NCI-H460 (cell line): ENCODE measurements around the gene FGF21. TPM values are rescaled to one million over a fixed set of nuclear protein-coding genes. Genes with fewer than 3 reads are reported as not detected.

Experiments used
- DNase-seq: peaks from one replicate; pipeline ENCODE4 v3.0.0-alpha.2; 2016; ENCODE audit warnings: low read depth; ENCODE audit errors: extremely low read depth
- total RNA-seq: library from RNA; depleted of rRNA; stranded (reverse); fragments of >200 nt; shearing (Covaris generic); gene quantifications from 2 replicates; pipeline ENCODE4 v1.2.3, GENCODE V29; 2014

FGF21 gene
- total RNA-seq, 1 experiment from 2014 or later: not detected

GRCh38 chr19:48726556-48726955 lies 28.8 kb upstream of the FGF21 start:
- no peak for DNase-seq

- no peak for DNase-seq
These were observed 26.2 kb upstream of the FGF21 start for GRCh38 chr19:48728911-48729664.

GRCh38 chr19:48731452-48731851 lies 23.9 kb upstream of the FGF21 start:
- DNase-seq: no peak

- no peak for DNase-seq
These were observed 20.7 kb upstream of the FGF21 start for GRCh38 chr19:48734625-48735024.

- DNase-seq: no peak
These were observed 20.2 kb upstream of the FGF21 start for GRCh38 chr19:48735031-48735615.

GRCh38 chr19:48737360-48737998 lies 17.8 kb upstream of the FGF21 start:
- no peak for DNase-seq

- peak; percentile 88 for DNase-seq
These were observed 16.5 kb upstream of the FGF21 start for GRCh38 chr19:48738557-48739403.

GRCh38 chr19:48739404-48740163 lies 15.7 kb upstream of the FGF21 start:
- no peak for DNase-seq

- DNase-seq: no peak
These were observed 15.0 kb upstream of the FGF21 start, which contains the start of gene RASIP1 for GRCh38 chr19:48740164-48740972. Gene RASIP1, minus strand, starts transcription at chr19:48740610. Its CDS starts 328 bp downstream, at chr19:48740282.

GRCh38 chr19:48741129-48741999 lies 14.0 kb upstream of the FGF21 start:
- no peak for DNase-seq

GRCh38 chr19:48742096-48742495 lies 13.2 kb upstream of the FGF21 start:
- no peak for DNase-seq

GRCh38 chr19:48745208-48745995 lies 9.9 kb upstream of the FGF21 start:
- DNase-seq: peak; percentile 35

GRCh38 chr19:48746110-48746509 lies 9.2 kb upstream of the FGF21 start:
- no peak for DNase-seq

GRCh38 chr19:48746738-48747575 lies 8.4 kb upstream of the FGF21 start, which contains the start of gene IZUMO1:
Gene IZUMO1, minus strand, starts transcription at chr19:48746909. Its CDS starts 1,050 bp downstream, at chr19:48745859.
- DNase-seq: peak; percentile 69

GRCh38 chr19:48749571-48750198 lies 5.6 kb upstream of the FGF21 start:
- DNase-seq: no peak

- DNase-seq: no peak
These were observed 5.0 kb upstream of the FGF21 start for GRCh38 chr19:48750351-48750750.
